ENCODE data around the gene PDIA5. TPM values are rescaled to one million over a fixed set of nuclear protein-coding genes. Genes with fewer than 3 reads are reported as not detected.

Gene PDIA5
- total RNA-seq, 1 donor from 2014 or later = 33.6 TPM

- peak overlapping the region; percentile 37 for H3K27ac ChIP-seq
- no peak overlapping the region for H3K4me3 ChIP-seq
- TF ChIP-seq, protein P1, sequence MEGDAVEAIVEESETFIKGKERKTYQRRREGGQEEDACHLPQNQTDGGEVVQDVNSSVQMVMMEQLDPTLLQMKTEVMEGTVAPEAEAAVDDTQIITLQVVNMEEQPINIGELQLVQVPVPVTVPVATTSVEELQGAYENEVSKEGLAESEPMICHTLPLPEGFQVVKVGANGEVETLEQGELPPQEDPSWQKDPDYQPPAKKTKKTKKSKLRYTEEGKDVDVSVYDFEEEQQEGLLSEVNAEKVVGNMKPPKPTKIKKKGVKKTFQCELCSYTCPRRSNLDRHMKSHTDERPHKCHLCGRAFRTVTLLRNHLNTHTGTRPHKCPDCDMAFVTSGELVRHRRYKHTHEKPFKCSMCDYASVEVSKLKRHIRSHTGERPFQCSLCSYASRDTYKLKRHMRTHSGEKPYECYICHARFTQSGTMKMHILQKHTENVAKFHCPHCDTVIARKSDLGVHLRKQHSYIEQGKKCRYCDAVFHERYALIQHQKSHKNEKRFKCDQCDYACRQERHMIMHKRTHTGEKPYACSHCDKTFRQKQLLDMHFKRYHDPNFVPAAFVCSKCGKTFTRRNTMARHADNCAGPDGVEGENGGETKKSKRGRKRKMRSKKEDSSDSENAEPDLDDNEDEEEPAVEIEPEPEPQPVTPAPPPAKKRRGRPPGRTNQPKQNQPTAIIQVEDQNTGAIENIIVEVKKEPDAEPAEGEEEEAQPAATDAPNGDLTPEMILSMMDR (IDR thresholded peaks at IDR 0.05) = no peak
- DNase-seq (peak; percentile 83), ATAC-seq (peak; percentile 78)
- H3K9me3 ChIP-seq = no peaks in the 10 kb centered on the region
- intact Hi-C loops (cut with DNase I) = no loop called here
- H3K27me3 ChIP-seq = no peaks in the 10 kb centered on the region
- H3K36me3 ChIP-seq = peaks cover 23% of the 10 kb centered on the region
- H3K4me1 ChIP-seq = peaks cover 35% of the 10 kb centered on the region
Measured at GRCh38 chr3:123089611-123090331, 22.9 kb downstream of the PDIA5 start.

DNA sequence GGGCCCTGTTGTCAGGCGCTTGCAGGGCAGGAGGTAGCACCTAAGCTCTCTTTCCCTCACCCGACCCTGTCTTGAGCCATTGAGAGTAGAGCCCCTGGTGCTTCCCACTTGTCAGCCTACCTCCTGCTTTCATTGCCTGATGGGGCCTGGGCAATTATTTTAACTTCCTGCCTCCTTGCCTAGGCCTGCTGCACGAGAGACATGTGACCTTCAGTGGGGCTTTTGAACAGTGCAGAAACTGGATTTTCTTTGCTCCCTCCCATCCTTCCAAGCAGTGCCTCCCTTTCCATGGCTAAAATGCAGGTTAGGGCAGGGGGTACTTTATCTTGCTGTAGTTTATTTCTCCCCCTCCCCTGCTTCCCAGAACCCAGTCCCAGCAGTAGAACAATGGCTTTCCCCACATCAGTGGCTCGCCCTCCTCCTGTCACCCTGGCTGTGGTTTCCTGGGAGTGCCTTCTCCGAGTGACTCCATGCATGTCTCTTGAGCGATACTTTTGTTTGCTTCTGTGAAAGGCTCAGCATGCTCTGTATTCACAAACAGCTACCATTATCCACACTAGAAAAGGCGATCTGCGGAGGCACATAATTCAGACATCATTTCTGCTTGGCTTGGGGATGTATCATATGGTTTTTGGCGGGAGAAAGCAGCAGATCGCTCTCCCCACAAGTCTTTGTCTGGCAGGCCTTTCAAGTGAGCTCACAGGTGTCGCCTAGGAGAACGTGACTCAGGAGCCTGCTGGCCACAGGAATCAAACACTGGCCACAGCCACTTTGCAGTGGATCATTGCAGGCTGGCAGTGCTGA is 24.1 kb downstream of the PDIA5 start:
- TF ChIP-seq, protein P1 (IDR thresholded peaks at IDR 0.05) = no peak
- intact Hi-C loops (cut with DNase I) = no loop called here
- ATAC-seq = no peak
- H3K4me3 ChIP-seq = no peak overlapping the region
- H3K27me3 ChIP-seq = no peaks in the 10 kb centered on the region
- H3K9me3 ChIP-seq = no peaks in the 10 kb centered on the region
- peaks cover 23% of the 10 kb centered on the region for H3K4me1 ChIP-seq
- DNase-seq = no peak
- H3K27ac ChIP-seq = no peak overlapping the region
- peaks cover 23% of the 10 kb centered on the region for H3K36me3 ChIP-seq

DNA sequence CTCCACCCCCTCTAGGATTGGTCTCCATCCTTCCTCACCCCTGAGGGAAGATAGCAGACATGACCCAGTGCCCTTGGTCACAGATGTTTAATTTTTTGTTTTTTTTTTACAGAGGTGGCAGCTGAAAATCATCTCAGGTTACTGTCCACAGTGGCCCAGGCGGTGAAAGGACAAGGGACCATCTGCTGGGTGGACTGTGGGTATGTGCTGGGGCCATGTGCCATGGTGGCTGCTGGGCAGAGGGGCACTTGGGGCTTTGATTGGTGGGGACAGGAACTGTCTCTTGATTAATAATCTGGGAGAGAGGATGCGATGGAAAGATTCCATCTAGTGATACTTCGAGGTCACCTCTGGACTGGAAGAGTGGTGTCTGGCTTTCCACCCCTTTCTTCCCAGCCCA is 25.4 kb downstream of the PDIA5 start:
- Histone ChIP-seq H3K27me3 (no peaks in the 10 kb centered on the region), H3K4me3 (no peak overlapping the region), H3K36me3 (peaks cover 23% of the 10 kb centered on the region), H3K4me1 (peaks cover 31% of the 10 kb centered on the region), H3K27ac (no peak overlapping the region), H3K9me3 (no peaks in the 10 kb centered on the region)
- ATAC-seq = no peak
- TF ChIP-seq, protein P1 (IDR thresholded peaks at IDR 0.05) = no peak
- no peak for DNase-seq
- intact Hi-C loops (cut with DNase I) = no loop called here

GRCh38 chr3:123093696-123094095 is 26.9 kb downstream of the PDIA5 start:
- intact Hi-C loops (cut with DNase I) = no loop called here
- Histone ChIP-seq H3K9me3 (no peaks in the 10 kb centered on the region), H3K27ac (no peak overlapping the region), H3K4me3 (no peak overlapping the region), H3K27me3 (no peaks in the 10 kb centered on the region), H3K4me1 (peaks cover 39% of the 10 kb centered on the region), H3K36me3 (peaks cover 23% of the 10 kb centered on the region)
- TF ChIP-seq, protein P1 (IDR thresholded peaks at IDR 0.05) = no peak
- DNase-seq = no peak
- no peak for ATAC-seq

- H3K27ac ChIP-seq = no peak overlapping the region
- DNase-seq (no peak), ATAC-seq (no peak)
- intact Hi-C loops (cut with DNase I) = no loop called here
- H3K9me3 ChIP-seq = no peaks in the 10 kb centered on the region
- no peak overlapping the region for H3K4me3 ChIP-seq
- peaks cover 23% of the 10 kb centered on the region for H3K36me3 ChIP-seq
- TF ChIP-seq, protein P1 (IDR thresholded peaks at IDR 0.05) = no peak
- no peaks in the 10 kb centered on the region for H3K27me3 ChIP-seq
- H3K4me1 ChIP-seq = peaks cover 39% of the 10 kb centered on the region
Measured at GRCh38 chr3:123094516-123095313, 27.9 kb downstream of the PDIA5 start.

Data from upper lobe of right lung (tissue), 1 donor.